Stimulated activated CD4-positive, alpha-beta T cell treated with anti-CD3 and anti-CD28 coated beads, Interleukin-4, amount 100 ng/mL, for 1 hour (primary cell): Measurements from ENCODE around the gene GSG1.

Source experiments
- DNase-seq: peaks from one replicate; pipeline ENCODE4 v3.0.0-alpha.2; 2020

Gene GSG1

DNA sequence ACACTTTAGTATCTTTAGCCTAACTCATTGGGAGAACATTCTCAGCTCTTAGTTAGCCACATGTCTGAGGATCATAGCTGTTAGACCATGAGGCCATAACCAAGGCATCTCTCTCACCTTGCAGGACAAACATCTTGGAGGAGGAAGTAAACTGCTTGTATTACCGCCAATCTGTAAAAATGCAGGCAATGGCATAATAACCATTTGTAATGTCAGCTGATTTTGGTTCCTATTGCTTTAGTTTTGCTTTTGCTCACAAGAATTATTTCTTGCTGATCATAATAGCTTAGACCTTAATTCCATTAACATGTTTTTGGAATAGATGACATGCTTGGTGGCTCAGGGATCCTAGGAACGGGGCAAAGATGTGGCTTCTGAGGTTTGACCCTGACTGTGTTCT lies 16.4 kb upstream of the GSG1 start:
- no peak for DNase-seq

DNA sequence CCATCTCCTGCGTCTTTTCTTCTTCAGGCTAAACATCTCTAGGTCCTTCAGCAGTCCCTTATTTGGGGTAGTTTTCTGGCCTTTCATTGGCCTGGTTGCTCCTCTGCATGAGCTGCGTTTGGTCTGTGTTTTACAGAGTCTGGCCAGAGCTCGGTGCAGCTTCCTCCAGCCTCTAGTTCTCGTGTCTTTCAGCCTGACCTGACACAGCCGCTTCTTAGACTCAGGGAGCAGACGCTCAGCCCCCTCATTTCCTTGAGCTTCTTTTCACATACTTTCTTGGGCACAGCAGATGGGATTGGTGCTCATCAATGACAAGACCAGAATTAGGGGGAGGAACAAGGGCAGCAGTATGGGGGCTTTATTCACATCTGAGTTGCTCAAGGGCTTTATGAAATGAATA lies 13.6 kb upstream of the GSG1 start:
- no peak for DNase-seq

DNA sequence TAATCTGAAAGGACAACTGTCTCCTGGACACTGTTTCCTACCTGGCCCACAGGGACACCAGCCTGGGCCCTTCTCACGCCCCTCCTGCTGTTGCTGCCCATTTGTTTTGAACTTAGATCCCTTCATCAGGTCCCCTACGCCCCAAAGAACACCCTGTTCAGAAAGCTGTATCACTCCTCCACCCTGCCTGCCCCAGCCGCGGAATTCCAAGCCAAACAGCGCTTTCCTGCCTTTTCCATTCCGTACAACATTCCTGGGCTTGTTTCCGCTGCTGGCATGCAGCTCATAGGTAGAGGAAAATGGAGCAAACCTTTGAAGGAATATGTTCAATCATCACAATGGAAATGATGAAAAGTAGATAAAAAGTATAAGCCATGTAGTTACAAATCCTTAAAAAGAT lies 12.8 kb upstream of the GSG1 start:
- no peak for DNase-seq

DNA sequence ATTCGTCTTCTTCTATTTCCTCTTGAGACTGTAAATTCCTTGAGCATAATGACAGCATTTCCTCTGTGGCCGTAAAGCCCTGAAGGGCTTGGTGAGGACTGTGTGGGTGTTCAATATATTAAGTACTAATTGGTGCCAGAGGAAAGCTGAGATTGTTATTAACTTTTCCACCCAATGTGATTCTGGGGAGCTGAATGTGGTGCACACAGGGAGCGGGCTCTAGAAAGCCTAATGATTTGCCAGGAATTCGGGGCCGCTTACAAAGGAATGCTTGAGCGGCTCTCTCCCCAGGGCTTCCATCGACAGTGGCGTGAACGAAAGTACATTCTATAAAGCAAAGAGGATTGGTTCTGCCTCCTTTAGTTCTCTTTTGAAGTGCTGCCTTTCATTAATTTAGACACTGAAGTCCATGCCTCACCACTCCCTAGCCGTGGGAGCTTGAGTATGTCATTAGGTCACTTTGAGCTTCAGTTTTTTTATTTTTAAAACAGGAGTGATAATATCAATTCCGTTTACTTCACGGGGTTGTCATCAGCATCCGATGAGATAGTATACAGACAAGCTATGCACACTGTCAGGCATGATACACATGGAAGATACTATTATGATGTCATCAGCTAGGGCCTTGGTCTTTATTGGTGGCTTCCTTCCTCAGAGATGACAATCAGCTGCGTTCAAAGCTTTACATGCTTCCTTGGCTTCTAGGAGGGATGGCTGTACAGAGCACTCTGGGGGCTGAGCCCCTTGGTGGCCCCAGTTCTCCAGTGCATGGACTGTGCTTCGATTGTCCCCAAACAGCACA lies 11.0 kb upstream of the GSG1 start:
- DNase-seq = no peak

DNA sequence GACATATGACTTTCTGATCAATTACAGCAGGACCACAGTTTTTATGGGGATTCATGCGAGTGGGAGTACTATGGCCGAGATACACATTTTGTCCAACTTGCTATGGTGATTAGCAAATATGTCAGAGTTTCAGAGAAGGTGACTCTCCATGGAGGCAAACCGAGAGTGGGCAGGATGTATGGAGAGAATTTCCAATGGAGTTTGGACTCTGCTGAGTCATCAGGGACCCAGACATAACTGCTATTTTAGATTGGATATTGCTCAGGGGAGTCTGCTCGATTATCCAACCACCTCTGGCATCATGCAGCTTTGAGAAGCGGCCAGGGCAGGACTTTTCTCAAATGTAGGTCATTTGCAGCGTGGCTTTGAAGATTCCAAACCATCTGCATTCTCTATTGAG lies 9.5 kb upstream of the GSG1 start:
- DNase-seq = no peak

DNA sequence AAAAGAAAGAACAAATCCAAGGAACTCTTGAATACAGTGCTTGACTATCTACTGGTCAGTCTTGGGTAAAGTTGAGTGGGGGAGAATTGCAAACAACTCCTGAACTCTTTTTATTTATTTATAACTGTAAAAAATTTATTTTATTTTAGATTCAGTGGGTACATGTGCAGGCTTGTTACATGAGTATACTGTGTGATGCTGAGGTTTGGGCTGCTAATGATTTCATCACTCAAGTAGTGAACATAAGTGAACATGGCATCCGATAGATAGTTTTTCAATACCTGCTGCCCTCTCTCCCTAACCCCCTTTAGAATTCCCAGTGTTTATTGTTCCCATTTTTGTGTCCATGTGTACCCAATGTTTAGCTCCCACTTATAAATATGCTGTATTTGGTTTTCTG lies 3.2 kb upstream of the GSG1 start:
- no peak for DNase-seq

DNA sequence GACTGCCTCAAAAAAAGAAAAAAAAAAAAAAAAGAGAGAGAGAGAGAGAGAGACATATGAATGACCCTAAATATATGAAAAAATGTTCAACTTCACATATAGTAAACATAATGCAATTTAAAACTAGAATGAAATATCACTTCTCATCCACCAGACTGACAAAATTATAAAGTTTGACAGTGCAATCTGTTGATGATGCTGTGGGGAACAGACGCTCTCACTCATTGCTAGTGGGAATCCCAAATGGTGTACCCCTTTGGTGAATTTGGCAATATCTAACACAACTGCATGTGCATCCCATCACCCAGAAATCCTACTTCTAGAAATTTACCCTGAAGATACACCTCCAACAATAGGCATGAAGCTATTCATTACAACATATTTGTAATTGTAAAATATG lies 2.3 kb upstream of the GSG1 start:
- no peak for DNase-seq

DNA sequence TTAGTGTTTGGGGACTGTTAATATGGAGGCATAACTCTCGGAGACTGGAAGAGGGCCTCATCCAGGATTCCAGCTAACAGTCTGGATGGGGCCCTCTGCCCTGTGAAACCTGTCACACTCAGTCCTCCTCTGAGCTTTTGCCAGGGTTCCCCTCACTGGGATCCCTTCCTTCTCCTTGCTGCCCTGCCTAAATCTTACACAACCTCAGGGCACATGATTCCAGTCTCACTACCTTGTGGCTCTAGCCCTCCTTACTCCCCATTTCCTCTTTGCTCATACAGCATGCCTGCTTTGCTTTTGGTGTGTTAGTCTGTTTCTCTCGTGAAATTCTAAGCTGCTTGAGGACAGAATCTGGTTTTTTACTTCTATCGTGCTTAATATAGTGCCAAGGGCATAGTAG lies 942 bp upstream of the GSG1 start:
- DNase-seq = no peak

DNA sequence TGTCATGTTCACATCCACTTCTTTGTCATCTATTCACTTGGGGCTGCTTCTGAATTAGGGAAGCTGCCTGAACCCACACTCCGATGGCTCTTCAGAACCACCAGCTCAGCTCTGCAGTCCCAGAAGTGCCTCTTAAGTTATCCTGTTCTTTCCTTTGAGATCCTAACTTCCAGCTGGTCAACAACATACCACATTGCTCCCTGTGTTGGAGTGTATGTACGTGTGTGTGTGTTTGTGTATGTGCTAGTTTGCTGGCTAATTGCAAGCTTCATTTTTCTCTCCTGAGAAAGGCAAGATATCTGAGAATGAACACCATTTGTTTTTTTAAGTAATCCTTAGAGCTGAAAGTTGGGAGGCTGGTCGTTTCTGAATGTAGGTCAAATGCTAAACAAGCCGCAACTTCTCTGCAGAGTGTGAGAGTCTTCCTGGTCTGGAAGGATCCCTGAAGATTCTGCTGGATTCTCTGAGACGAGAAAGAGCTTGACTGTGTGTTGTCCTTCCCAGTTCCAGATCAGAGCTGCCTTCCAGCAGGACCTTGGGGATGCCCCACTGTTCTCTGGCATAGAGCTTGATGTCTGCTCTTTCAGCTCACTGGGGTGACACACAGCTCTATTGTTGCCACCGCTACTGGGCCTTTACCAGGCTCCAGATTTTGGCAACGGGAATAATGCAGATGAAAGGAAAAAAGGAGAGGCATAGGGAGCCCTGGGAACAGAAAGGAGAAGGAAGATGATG lies 839 bp downstream of the GSG1 start:
- DNase-seq = no peak

DNA sequence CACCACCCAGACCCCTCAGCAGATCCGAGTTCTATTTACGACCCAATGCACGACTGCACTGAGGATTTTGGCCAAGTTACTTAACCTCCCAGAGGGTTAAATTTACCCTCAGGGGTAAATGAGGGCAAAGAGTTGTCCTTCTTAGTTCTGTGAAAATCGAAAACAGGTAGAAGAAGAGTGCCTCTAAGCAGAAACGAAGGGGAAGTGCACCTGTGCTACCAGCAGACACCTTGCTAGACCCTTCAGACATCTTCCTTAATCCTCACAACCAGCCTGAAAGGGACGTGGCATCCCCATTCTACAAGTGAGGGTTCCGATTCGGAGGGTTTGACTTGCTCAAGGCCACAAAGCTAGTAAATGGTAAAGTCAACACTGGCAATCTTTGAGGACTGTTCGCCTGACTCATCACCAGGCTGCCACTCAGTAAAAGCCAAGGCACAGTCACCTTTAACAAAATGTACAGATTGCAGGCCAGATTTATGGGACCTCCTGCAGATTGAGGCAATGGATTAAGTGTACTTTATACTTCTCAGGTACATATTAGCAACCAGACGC lies 1.6 kb downstream of the GSG1 start:
- no peak for DNase-seq

DNA sequence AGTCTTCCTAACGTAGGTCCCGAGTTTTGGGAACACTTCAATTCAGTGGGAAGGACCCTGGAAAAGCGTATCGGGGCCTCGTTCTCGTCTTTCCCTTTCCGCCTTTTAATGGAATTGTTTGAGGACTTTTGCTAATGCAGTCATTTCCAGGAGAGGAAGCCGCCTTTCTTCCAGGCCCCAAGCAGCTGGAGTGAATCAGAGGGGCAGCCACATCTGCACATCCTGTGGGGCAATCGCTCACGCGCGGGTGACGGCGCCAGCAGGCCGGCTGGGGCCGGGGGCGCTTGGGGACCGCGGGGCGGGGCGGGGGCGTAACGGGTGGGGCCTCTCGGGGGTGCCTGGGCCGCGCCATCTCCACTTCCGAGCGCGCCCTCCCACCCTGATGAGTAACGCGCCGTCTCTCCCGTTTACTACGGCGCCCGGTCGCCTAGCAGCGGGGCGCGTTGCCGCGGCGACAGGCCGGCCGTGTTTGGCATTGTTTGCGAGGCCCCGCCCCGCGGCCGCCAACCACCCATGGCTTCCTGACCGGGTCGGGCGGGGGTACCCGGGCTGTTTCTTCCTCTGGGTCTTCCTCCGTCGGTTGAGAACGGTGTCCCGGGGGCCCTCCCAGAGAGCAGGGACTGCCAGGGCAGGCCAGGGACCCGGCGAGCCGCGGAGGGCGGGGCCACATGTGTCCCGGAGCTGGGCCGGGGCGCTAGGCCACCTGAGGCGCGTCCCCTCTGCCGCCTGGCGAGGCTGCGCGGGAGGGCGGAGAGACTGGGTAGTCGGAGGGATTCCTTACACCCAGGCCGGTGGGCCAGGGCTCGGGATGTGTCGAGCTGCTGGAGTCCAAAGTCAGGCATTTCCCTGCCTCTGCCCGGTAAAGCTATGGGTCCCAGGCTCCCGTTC lies 2.3 kb downstream of the GSG1 start:
- peak; percentile 87 for DNase-seq

DNA sequence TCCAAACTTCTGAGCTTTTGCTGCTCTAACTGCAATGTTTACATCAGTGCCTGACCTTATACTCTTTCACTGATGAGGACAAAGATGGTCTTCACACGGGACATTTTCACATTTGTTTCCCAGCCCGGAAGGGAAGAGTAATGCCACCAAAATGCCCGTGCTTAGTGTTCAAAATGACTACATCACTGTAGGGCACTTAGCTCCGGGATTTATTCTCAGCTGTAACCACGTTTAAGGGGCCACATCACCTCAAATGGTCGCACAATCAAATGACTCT lies 2.9 kb downstream of the GSG1 start:
- DNase-seq = no peak

DNA sequence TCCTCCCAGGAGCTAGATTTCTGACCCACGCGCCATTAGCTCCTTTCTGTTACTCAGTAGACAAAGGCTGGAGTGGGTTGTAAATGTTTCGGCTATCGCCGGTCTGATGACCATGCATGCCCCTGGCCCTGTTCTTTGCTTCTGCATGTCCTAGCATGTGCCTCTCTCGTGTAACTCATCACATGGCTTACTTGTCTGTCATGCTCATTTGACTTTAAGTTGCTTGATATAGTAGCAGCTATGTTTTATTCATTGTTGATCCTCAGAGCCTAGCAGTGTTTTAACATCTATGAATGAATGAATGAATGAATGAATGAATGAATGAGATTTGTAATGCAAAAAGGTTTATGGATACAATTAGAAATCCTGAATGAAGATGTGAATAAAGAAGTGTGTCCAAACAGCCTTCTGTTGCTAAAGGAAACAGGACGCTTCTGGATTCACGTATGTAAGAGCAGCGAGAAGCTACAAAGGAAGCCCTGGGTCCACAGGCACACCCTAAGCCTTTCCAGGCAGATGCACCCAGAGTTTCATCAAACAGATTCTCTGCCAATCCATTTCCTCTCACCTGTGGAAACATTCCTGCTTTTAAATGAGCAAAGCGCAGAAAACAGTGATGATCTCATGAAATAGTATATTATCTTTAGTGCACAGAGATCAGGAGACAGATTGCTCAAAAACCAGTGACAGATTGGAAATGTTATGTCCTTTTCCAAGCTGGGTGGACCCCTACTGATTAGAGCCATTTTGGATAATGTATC lies 3.4 kb downstream of the GSG1 start:
- no peak for DNase-seq

DNA sequence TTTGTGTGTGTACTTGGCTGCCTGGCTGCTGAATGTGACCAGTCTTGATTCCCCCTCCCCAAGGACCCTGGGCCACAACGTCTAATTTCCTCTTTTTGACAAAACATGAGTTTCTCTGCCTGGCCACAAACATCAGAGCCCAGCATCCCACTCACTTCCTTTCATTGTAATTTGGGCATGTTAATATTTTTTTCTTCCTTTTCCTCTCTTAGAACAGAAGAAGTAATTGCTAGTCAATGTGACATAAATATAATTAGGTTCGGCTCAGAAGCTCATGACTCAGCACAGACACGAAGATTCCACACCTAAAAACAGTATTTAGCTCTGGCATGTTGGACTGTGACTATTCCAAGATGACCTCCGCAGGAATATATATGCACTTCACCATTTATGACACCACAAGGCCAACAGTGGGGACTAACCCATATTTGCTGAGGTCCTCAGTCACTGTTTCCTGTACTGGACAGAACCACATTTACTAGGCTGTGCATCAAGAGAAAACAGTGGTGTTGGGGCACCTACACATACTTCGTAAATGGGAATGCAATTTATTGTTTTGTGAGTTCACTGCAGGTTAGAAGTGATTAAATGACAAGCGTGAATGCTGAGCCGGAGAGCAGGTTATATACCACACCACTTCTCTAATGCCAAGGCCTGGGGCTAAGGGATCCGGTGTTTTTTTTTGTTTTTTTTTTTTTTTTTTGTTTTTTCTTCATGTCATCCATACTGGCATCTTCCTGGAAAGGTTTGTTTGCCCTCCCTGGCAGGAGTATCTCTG lies 4.2 kb downstream of the GSG1 start:
- DNase-seq = no peak

DNA sequence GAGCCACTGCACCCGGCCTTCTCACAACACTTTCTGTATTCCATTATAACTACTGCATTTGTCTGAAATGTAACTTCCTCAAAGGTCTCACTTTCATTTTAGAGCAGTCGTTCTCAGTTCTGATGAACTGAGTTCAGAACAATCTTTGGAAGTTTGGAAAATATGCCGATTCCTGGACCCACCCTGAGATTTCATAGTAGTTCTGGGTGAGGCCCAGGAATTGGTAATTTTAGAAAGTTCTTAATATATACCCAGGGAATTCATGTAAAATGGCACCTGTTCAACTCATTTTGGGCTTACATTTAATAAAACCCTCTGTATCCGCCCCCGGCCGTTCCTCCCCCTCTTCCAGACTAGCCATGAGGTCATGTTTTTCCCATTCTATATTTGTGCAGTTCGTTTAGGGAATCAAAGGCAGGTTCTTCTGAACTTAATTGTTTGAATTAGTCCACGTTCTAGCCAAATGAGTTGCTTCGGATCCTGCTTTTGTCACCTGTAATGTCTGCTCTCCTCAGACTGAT lies 5.9 kb downstream of the GSG1 start:
- DNase-seq = no peak

DNA sequence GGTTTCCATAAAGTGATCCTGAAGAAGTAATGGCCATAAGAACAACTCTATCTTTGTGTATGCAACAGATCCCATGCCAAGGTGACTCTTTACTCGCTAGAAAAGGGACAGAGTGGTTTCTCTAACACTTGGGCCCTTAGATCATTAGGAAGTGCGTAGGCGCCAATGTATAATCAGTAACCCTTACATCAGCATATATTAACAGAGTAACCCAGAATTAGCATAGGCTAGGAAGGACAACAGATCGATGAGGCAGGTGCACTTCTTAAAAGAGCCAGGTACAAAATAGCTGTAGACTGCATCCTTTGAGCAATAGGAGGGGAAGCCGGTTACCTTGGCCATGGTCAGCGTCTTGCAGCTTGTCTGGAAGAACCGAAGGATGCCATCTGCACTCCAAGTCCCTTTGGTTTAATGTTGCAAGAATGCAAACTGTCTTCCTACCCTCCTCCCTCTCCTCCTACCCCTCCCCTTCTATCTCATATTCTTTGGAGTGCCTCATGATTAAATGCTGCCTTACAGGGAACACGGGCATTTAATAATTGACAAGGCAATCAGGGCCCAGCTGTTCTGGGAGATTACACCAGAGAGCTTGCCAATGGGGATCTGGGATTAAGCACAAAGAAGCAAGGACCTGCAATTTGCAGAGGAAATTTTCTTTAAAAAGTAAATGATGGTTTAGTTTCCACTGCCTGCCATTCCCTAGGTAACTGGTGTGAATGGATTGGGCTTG lies 8.0 kb downstream of the GSG1 start:
- no peak for DNase-seq

DNA sequence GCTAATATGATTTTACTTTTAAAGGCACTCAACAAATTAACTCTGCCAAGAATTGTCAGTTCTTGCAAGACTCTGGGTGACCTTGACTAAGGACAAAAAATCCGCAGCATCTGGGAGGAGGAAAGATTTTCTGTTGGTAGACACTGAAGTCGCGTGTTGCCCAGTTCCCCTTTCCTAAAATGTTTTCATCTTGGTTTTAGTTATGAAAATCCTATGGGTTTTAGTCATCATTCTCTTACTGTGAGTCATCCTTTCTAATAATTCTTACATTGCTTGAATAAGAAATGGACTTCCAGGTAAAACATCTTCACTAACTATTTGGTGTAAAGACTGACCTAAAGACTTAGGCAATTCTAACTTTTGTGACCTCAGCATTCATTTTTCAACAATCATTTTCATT lies 9.1 kb downstream of the GSG1 start:
- DNase-seq = no peak

DNA sequence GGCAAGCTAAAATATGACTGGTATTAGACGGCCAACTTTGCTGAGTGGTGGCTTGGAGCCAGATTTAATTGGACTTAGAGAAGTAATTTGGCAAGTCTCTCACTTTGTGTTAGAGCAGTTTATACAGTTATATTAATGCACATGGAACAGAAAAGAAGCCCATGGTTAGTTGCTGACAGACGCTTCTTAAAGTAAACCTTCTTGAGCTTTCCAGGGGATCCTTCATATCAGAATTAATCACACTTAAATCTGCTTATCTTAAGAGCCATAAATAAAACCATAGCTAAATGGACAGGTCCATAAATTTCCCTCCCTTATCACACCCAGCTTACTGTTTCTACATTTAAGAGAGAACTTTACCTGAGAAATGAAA lies 9.6 kb downstream of the GSG1 start:
- no peak for DNase-seq

DNA sequence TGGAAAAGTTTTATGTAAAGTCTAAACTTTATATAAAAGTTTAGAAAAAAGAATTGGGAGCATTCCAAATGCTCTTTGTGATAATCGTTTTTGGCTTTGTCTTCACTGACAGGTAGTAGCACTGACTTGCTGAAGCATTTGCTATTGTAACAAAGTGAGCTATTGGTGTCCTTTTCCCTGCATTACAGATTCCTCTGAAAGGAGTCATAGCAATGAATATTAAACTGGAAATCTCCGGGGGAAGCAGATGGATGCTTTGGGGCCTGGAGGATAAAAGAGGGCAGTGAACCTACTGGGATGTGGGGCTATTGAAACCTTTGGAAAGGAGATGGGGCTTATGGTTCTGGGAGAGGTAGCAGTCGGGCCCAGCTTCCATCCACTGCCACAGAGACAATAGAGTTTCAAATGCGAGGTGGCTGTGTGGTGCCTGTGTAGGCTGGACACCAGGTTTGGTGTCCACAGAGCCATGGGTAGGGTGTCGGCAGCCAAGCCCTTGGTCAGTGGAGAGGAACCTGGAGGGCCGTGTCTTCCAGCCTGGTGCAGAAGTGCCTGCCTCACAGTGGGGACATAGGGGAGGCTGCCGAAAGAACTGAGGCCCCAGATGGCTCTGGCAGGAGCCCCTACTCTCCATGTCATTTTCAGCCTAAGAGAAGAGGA lies 10.1 kb downstream of the GSG1 start:
- no peak for DNase-seq

DNA sequence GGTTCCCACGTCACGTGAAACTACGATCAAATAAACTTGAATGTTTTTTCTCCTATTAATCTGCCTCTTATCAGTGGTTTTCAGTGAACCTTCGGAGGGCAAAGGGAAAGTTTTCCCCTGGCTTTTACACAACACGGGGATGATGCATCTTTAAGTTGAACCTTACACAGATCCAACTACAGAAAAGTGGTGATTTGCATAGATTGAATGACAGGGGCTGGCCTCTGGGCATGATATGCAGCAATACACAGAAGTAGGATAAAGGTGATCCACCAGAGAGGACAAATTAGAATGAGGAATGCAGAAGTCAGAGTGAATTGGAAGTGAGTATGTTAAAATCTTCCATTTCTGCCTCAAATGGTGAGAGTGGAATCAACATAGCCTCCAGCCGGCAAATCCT lies 11.6 kb downstream of the GSG1 start:
- DNase-seq = no peak

DNA sequence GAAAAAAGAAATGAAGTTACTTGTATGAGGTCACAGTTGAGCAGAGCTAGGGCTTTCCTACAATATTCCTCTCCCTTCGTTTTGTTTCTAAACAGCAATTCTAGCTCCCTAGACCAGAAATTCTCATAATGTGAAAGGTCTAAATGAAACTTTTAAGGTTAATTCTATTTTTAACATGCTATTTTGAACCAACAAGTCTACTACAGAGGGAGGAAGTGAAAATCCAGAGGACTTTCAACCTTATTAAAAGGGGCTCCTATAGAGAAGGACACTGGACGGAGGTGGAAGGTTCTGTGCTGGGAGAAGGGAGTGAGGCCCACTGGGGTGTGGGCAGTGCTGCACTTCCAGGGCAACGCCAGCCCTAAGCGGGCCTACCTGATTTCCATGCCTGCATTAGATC lies 13.4 kb downstream of the GSG1 start:
- DNase-seq = no peak
